Stimulated activated CD4-positive, alpha-beta T cell treated with anti-CD3 and anti-CD28 coated beads, Interleukin-15, amount 100 ng/mL, for 24 hours (primary cell): Measurements from ENCODE around the gene IL23R.

Source experiments
- DNase-seq: peaks from one replicate; pipeline ENCODE4 v3.0.0-alpha.2; 2020

Gene IL23R

DNA sequence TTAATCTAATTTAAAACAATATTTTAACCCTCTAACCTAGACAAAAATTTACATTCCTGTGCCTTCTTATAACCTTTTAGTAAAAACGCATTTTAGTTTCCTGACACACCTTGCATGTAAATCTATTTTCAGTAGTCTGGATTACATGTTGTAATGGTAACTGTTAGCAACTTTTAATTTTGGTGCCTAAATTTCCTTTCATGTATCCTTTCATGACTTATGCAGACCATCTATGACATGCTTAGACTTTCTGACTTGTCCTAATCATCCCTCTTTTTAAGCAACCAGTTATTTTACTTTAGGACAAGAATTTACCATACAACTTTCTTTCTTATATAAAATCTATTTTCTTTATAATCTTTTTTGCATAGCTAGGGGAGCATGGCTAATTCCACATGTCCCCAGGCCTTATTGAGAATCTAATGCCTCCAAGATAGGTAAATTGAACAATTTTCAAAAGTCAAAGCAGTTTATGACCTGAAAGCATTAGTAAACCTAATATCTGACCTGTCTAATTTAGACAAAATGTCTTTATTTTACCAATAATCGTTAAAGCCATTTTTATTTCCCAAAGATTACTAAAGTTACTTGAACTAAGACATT is 83.9 kb downstream of the IL23R start:
- no peak for DNase-seq

DNA sequence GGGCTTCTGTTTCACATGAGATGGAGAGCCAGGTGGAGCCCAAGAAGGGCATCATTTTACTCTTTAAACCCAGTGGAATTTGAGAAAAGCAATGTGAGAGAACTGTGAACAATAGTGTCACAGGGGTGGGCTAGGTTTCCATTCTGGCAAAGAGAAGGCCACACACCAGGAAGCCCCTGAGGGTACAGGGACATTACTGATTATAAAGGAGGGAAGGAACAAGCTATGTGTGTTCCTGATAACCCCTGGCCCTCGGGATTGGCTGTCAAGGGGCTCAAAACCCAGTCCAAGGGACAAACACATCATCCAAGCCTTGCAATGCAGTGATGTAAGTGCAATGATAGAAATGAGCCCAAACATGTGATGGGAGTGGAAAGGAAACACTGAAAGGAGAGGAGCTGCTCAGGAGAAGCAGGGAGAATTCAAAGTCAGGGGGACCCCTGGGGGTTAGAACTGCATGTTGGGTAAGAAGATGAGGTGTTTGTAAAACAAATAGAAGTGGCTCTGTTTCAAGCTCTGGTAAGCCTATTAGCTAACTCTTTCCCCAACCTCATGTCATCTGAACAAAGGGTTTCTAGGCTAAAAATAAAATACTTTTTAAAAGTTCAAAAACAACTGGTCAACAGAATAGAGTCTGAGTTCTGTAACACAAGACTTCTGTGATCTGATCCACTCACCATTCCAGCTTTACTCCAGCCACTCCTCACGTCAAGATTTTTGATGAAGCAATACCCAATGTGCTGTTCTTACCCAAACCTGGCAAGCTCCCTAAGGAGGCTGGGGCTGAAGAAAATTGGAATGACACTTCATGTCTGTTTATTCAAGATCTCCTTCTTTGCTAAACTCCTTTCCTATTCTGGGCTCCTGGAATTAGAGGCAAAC is 90.3 kb downstream of the IL23R start:
- DNase-seq: no peak

DNA sequence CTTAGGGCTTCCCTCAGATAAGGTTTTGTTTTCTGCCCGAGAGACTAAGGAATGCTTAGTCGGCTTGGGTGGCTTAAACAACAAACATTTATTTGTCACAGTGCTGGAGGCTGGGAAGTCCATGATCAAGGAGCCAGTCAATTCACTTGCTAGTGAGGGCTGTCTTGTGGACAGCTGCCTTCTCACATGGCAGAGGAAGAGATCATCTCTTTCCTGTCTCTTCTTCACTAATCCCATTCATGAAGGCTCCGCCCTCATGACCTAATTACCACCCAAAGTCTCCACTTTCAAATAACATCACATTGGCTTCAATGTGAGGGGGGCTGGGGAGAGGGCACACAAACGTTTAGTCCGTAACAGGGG is 90.9 kb downstream of the IL23R start:
- no peak for DNase-seq

DNA sequence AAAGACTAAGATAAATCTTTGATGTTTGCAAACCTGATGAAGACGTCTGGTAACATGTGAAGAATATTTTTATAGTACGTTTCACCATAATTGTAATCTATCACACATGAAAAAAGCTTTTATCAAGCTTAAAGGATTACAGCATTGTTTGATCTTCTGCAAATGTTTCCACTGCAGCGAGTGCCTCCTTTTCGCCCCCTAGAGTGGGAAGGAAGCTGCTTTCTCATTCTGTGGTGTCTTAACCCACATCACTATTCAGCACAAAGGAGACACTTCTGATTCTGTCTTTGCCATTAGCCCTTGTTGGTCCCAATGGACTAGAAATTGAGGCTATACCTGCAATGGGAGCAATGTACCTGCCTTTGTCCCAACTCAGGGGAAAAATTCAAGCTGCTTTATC is 95.4 kb downstream of the IL23R start:
- peak; percentile 46 for DNase-seq

DNA sequence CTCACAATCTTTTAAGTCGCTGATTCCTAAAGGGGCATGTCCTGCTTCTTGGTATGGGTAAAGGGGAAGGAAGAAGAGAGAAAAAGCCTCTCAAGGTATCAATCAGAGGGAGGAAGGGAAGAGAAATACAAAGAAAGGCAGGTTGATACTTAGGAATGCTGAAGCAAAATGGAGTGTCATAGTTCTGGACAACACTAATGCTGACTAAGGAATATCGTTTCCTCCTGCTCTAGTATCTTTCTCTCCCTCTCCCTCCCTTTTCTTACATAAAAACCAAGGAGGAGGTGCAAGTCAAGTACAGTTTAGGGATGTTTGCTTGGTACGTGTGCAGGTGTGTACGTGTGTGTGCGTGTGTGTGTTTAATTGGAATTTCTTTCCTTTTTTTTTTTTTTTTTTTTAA is 96.5 kb downstream of the IL23R start:
- no peak for DNase-seq

DNA sequence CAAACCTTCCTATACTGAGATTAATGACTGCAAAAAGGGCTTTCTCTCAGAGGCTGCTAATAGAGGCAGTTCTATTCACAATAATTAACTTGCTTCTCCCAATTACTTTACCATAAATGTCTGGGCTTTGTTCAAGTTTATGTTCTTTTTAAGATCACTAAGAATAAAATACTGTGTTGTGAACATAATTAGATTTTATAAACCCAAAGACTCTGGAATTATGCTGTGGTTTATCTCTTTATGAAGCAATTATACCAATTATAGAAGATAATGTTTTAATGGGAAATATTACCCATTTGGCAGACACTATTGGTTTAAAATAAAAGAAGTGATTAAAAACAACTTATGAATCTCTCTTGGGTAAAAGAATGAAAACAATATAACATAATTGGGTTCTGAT is 97.9 kb downstream of the IL23R start:
- no peak for DNase-seq

DNA sequence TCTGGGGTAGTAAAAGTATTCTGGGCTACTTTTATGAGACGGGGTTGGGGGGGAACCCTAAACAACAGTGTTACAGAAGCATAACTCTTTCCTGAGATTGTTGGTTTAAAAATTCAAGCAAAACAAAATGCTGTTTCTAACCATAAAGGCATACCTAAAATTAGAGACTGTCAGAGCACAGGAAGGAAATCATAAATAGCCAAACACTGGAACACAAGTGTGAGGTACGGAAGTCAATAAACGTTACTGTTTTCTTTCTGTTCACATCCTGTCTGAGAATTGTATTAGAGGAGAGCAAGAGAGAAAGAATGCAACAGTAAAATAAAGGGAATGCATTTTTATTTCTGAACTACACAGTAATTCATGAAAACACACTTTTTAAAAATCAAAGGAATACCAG is 98.6 kb downstream of the IL23R start:
- DNase-seq: no peak

DNA sequence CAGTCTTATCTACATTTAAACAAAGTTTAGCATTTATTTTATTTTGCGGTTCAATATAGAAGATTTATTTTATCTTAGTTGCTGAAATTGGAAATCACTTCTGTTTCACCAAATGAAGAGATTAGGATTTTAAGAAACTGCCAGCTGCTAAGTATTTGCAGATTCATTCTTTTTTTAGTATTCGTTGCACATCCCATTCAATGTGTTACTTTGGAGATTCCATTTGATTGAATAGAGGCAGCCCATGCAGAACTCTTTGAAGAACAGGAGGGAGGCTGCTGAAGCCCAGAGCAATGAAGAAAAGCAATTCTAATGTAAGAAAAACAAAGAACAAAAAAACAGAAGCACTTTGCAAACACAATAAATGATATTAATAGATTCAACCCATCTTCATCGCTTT is 102.8 kb downstream of the IL23R start:
- no peak for DNase-seq

DNA sequence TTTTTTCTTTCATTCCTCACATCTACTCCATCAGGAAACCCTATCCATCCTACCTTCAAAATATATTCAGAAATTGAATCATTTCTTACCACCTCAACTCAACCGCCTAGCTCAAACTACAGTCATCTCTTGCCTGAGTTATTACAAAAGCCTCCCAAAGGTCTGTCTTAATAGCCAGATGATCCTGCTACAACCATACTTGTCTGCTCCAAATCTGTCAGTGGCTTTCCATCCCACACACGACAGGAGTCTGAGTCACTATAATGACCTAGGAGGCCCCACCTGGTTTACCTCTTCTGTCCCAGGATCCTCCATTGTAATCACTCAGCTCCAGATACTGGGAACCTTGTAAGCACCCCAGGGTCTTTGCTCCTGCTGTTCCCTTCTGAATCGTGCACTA is 104.3 kb downstream of the IL23R start:
- peak; percentile 31 for DNase-seq

DNA sequence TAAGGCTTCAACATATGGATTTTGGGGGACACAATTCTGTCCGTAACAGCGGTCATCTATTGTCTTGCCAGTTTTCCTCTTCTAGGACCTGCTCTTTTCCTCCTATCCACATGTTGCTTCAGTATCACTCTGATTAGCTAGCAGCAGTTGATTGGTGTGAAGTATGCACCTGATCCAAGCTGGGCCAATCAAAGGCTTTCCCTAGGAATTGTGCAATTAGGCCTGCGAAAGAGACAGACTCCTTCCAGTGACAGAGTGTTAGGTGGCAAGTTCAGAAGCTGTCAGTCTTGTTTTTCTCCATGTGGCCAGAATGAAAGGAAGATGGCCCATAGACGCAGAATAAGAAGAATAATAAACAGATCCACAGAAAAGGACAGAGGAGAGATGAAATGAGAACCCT is 107.3 kb downstream of the IL23R start:
- DNase-seq: no peak

DNA sequence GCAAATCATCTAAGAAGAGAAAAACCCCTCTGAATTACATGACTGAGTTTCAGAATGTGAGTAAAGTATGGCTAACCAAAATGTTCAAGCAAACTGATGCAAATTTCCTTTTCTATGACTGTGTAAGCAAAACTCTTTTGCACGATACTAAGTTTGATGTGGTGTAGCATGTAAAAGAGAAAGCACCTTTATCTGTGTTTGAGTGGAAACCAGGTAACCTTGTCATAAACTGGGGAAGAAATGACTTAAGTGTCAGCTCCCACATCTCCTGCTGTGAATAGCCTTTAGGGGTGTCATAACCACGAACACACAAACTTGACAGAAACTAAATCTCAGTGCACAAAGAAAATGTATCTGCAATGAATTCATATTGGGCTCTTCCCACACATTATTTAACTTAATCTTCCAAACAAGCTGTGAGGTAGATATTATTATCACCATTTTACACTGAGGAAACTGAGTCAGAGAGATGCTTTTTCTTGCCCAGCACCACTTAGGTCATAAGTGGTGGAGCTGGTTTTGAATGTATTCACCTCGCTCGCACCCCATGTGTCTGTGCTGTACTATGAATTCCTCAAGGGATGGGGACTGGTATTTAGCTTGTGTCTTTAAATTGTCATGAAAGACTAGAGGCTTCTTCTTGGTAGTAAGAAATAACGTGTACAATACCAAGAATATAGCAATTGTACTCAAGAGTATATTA is 108.5 kb downstream of the IL23R start:
- peak; percentile 45 for DNase-seq

DNA sequence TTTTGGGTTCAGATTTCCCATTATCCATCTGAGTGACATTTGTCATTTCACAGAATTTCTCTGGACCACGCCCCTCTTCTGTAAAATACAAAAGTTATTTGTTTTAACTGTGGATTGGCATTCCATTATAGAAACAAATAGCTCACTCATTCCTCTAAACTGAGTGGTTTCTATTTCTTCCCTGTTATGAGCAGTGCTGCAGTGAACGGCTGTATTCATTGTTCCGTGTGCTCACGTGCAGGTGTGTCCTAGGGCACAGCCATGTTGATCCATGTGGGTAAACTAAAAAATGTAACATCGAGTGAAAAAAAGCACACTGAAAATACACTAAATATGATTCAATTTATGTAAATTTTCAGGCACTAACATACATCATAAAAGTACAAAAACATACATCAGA is 114.4 kb downstream of the IL23R start:
- DNase-seq: no peak

DNA sequence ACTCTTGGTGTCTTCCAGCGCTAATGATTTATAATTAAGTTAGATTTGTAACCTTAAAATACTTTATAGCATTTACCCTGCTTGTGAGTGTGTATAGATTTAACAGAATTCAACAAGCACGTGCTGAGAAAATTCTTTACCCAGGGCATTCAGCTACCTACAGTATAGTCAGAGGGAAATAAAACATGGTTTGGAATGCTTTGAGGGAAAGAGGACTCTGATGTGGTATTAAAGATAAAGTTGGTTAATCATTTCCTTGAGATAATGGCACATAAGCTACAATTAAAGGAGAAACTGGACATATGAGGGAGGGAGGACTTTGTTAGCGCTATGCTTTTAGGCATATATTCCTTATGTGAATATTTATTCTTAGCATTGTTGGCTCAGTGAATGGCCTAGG is 115.0 kb downstream of the IL23R start:
- DNase-seq: no peak

DNA sequence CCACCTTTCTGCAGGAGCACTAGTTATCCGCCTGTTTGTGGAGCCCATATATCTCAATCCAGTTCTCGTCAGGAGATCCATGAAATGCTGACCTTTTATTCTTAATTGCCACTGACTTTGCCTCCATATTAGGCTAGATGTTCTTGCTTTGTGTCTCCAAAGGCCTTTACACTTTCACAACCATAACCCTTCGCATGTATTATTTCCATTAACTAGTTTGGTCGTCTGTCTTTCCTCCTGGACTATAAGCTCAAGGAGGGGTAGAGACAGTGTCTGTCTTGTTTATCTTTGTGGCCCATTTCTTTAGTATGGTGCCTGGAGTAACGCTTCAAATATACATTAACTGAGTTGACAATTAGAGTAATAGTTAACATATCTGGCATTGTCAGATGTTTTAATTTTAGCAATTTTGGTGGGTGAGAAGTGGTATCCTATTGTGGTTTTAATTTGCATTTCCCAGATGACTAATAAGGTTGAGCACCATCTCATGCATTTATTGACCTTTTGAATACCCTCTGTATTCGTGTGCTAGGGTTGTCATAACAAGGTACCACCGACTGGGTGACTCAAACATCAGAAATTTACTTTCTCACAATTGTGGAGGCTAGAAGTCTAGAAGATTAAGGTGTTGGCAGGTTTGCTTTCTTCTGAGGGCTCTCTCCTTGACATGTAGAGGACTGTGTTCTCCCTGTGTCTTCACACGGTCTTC is 119.7 kb downstream of the IL23R start:
- peak; percentile 23 for DNase-seq

DNA sequence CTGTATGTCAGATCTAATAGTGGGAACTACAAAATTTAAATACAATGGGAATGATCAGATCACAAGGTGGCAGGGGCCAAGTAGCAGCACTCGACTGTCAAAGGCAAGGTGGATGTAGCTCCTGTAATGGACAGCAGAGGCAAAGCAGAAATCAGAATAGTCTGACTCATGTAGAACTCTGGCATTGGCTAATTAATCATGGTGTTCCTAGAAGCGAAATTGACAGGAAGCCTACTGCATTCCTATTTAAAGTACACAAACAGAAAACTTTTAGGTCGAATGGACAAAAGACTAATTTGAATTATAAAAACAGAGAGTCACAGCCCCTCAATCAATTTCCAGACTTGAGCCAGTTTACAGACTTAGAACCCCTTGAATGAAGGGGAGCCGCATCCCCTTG is 124.0 kb downstream of the IL23R start:
- no peak for DNase-seq

DNA sequence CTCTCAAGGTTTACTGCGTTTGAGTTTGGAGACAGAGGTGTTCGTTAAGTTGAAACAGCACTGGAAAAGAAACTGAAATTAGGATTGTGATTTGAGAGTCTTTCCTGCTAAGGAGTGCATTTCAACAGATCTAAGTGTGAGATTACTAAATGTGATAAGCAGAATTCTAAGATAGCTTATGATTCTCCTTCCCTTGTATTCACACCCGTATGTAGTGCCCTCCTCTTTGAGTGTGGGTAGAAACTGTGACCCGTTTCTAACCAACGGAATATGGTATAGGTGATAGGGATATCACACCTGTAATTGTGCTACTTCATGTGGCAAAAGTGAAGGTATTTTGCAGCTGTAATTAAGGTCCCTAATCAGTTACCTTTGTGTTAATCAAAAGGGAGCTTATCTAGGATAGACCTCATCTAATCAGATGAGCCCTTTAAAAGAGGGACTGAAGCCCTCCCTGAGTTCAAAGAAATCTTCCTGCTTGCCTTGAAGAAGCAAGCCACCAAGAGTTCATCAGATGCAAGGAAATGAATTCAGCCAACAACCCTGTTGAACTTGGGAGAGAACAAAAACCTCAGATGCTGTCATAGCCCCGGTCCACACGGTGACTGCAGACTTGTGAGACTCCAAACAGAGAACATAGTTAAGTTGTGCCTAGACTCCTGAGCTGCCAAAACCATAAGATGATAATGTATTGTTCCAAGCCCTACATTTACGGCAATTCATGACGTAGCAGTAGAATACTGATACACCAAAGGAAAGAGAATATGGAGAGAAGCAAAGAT is 128.8 kb downstream of the IL23R start:
- DNase-seq: peak; percentile 31

DNA sequence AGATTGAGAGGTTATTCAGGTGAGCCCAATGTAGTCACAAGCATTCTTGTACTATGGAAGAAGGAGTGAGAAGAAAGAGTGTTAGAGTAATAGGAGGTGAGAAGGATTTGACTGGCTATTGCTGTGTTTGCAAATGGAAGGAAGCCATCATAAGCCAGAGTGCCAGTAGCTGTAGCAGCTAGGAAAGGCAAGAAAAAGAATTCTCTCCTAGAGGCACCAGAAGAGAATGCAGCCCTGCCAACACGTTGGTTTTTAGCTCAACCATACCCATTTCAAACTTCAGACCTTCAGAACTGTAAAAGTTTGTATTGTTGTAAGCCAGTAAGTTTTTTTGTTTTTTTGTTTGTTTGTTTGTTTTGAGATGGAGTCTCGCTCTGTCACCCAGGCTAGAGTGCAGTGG is 132.5 kb downstream of the IL23R start:
- no peak for DNase-seq

DNA sequence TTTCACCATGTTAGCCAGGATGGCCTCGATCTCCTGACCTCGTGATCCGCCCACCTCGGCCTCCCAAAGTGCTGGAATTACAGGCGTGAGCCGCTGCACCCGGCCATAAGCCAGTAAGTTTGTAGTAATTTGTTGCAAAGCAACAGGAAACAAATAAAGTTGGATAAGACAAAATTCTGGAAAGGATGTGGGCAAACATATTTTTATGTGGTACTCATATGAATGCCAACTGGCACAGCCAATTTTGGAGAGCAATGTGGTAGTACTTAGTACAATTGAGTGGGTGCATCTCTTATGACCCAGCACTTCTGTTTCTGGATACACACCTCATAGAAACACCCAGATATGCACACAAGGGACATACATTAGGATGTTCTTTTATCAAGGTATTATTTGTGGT is 133.0 kb downstream of the IL23R start:
- DNase-seq: no peak

DNA sequence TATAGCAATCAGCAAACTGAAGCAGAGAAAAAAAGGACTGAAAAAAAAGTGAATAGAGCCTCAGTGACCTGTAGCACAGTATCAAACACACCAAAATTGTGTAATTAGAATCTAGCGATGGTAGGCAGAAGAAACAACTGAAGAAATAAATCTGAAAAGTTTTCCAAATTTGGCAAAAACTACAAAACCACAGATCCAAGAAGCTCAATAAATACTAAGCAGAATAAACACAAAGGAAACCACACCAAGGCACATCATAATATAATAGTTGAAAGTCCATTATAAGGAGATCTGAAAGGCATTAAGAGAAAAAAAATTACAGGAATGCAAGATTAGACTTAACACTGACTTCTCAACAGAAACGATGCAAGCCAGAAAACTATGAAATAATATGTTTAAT is 134.3 kb downstream of the IL23R start:
- no peak for DNase-seq

DNA sequence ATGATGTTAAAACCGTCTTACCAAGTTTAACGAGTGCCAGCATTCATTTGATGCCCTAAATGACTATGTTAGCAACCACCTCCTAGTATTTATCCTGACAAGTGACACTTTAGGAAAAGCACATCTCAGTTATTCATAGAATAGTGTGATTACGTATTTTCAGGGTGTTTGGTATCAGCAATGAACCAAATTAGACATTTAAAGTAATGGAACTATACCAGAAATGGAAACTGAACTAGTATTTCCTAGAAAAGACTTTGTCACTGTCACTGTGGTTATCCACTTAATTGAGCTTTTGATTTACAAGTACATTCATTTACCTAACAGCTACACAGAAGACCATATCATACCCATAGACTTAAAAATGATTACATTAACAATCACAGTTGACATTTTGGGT is 137.8 kb downstream of the IL23R start:
- no peak for DNase-seq

DNA sequence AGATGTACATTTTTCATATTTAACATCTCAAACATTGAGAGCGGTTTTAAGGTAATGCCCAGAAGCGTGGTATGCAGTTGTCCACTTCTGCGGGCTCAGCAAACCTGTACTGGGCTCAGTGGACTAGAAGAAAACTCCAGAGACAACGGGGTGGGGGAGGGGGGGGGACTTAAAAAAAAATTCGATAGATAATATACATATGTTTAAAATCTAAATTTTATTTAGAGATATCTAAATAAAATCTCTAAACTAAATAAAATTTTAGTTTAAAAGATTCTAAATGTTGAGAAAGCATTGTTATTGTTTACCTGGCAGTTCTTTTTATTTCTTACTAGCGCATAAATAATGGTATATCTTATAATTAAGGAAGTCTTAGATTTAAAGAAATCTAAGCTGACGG is 140.3 kb downstream of the IL23R start:
- DNase-seq: no peak

DNA sequence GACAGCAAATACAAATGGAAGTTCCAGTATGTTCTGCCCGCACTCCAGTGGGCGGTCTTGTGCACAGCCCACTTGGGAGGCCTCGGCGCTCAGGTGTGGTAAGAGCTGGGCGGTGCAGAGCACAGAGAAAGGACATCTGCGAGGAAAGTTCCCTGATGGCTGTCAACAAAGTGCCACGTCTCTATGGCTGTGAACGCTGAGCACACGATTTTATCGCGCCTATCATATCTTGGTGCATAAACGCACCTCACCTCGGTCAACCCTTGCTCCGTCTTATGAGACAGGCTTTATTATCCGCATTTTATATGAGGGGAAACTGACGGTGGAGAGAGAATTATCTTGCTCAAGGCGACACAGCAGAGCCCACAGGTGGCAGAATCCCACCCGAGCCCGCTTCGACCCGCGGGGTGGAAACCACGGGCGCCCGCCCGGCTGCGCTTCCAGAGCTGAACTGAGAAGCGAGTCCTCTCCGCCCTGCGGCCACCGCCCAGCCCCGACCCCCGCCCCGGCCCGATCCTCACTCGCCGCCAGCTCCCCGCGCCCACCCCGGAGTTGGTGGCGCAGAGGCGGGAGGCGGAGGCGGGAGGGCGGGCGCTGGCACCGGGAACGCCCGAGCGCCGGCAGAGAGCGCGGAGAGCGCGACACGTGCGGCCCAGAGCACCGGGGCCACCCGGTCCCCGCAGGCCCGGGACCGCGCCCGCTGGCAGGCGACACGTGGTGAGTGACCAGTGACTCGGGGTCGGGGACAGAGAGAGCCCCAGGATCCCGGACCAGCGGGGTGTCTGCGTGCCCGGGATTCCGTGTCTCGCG is 141.2 kb downstream of the IL23R start, which contains the start of gene IL12RB2:
Gene IL12RB2, plus strand, starts transcription at position 623 of the 810 bp plus-strand sequence. CDS start 12,496 bp downstream, outside the sequence.
- peak; percentile 75 for DNase-seq
